Heart right ventricle (tissue), 16 donors: ENCODE data around the gene ZFAND6. TPM values are rescaled to one million over a fixed set of nuclear protein-coding genes. Genes with fewer than 3 reads are reported as not detected.
"Not testable (repeated sequence)": the region's sequence is repeated elsewhere in the genome, so short reads cannot be mapped to it uniquely, and the experiment has no call there.

Experiments used
- ATAC-seq, 8 donors: fragments of 200-7000 bp; cut with Tn5 transposase; one replicate each; pipeline ENCODE4 v1.9.1; 2020; ENCODE audit warnings: mild to moderate bottlenecking in 8 of 8, moderate library complexity in 8 of 8, moderate number of reproducible peaks in 1 of 8
- DNase-seq, 2 donors: peaks; one replicate each; pipeline ENCODE4 v3.0.0-alpha.2; 2020
- H3K27ac ChIP-seq, 10 donors: fragments of 200-600 bp; sonication (generic) in 2 of 10; one replicate each; pipeline versions ENCODE4 v1.5.0 to v1.8.0; 2020 to 2022; ENCODE audit warnings: mild to moderate bottlenecking in 3 of 10
- H3K27me3 ChIP-seq, 7 donors: fragments of 200-600 bp; one replicate each; pipeline ENCODE4 v1.8.0; 2021 to 2022; ENCODE audit warnings: mild to moderate bottlenecking in 2 of 7
- H3K36me3 ChIP-seq, 9 donors: fragments of 200-600 bp; sonication (generic) in 1 of 9; one replicate each; pipeline versions ENCODE4 v1.5.0 to v1.8.0; 2020 to 2022; ENCODE audit warnings: mild to moderate bottlenecking in 2 of 9
- H3K4me1 ChIP-seq, 9 donors: fragments of 200-600 bp; sonication (generic) in 1 of 9; one replicate each; pipeline versions ENCODE4 v1.5.0 to v1.8.0; 2020 to 2022; ENCODE audit warnings: mild to moderate bottlenecking in 4 of 9
- H3K4me3 ChIP-seq, 10 donors: fragments of 200-600 bp; sonication (generic) in 2 of 10; one replicate each; pipeline versions ENCODE4 v1.5.0 to v1.8.0; 2020 to 2022; ENCODE audit warnings: mild to moderate bottlenecking in 7 of 10, moderate library complexity in 2 of 10
- H3K9me3 ChIP-seq, 11 donors: fragments of 200-600 bp in 10 of 11; sonication (generic) in 2 of 11; one replicate each; pipeline versions ENCODE4 v1.5.0 to v1.8.0; 2013 to 2022; ENCODE audit warnings: mild to moderate bottlenecking in 2 of 11, control low read depth in 1 of 11, moderate library complexity in 1 of 11
- CTCF ChIP-seq, 9 donors: fragments of 200-600 bp; sonication (generic) in 2 of 9; IDR thresholded peaks; one replicate each; pipeline versions ENCODE4 v1.5.0 to v1.8.0; 2021 to 2022; ENCODE audit warnings: antibody characterized with exemption in 9 of 9, mild to moderate bottlenecking in 5 of 9, moderate library complexity in 1 of 9
- WGBS, 2 donors: extraction: QIAGEN DNeasy Blood & Tissue Kit; methylation state at CpG; one replicate each; pipeline ENCODE4 v1.1.7; 2013; ENCODE audit warnings: inconsistent platforms in 1 of 2; 5-methylcytosine and 5-hydroxymethylcytosine counted together
- intact Hi-C, 10 donors: fragments of 100-400 bp; cut with DNase I; formaldehyde crosslinking; loops; one replicate each; pipeline versions ENCODE4 v1.11.1 to v1.14.2; 2022
- polyA plus RNA-seq, 2 donors: library from polyadenylated mRNA; stranded (reverse); fragments of 200-250 nt; gene quantifications; one replicate each; pipeline ENCODE4 v1.2.3, GENCODE V29; 2013
- total RNA-seq, 10 donors: library from RNA; stranded (reverse); fragmentation: NEBNext Ultra II Directional in 3 of 10; extraction: Animal tissue kit (Norgen Biotek cat#: 25700) in 3 of 10; gene quantifications; one replicate each; pipeline versions ENCODE4 v1.2.1 to v1.2.4, GENCODE V29; 2021 to 2023
- donor health status: Arrhythmogenic right ventricular cardiomyopathy.
- donor health status: ischemic (EF 13 %, LVEDD 7.1; RV severe dilation, severe dysfunction).
- donor health status: healthy with polysubstance abuse.
- donor health status: DM: no; HTN: yes; CAD: no.
- donor health status: DM: no; HTN: no; CAD: no.
- donor health status: ischemic (EF 25% LVEDD 6.9; RV normal size, moderate dysfunction).
- donor health status: ischemic (EF 25% LVEDD 5.7; RV mildly dilated, moderate dysfunction).
- donor health status: healthy.
- donor health status: DM: yes; HTN: yes; CAD: no.
- donor health status: Ischemic cardiomyopathy.
- donor health status: ischemic (EF 35%, LVEDD 5.7; RV mildly dilated, moderate dysfunction).
- donor health status: nonischemic (EF 11% LVEDD 7.7; RV severe dilation, severe dysfunction).
- donor health status: DM: yes; HTN: yes; CAD: no.
- donor health status: PGD.
- donor health status: ischemic (EF 29% LVEDD 5.4; RV normal size, mild dysfunction).
- donor health status: nonischemic (EF 23%, LVEDD 6.1; RV moderate dilation, normal function).

ZFAND6 gene
- total and polyA plus RNA-seq, 12 donors: 34.5 to 89.5 (median 72.7) TPM

GRCh38 chr15:80042568-80042967 is 16.9 kb upstream of the ZFAND6 start:
- Histone ChIP-seq H3K27ac (no peak overlapping the region), H3K27me3 (peaks cover 0 to 5% (median 0%) of the 10 kb centered on the region in 7 donors), H3K36me3 (no peaks in the 10 kb centered on the region), H3K4me1 (no peaks in the 10 kb centered on the region), H3K4me3 (no peak overlapping the region), H3K9me3 (no peaks in the 10 kb centered on the region)
- no peak for TF ChIP-seq CTCF (IDR thresholded peaks at IDR 0.05)
- ATAC-seq: no peak
- intact Hi-C loops: no loop called here
- 39 to 71% methylated on average over 1 of the region's 1 CpG for WGBS, 2 donors
- DNase-seq: no peak

- H3K4me3 ChIP-seq, ATAC-seq, H3K36me3 ChIP-seq, H3K4me1 ChIP-seq, DNase-seq, H3K27ac ChIP-seq, H3K27me3 ChIP-seq, intact Hi-C loops, H3K9me3 ChIP-seq: not testable (repeated sequence)
- WGBS, 2 donors: 94 to 96% methylated on average over 10 of the region's 10 CpGs
Measured at GRCh38 chr15:80045219-80045618, 14.3 kb upstream of the ZFAND6 start.

GRCh38 chr15:80049046-80049445 is 10.4 kb upstream of the ZFAND6 start:
- no peak for TF ChIP-seq CTCF (IDR thresholded peaks at IDR 0.05)
- Histone ChIP-seq H3K9me3 (no peaks in the 10 kb centered on the region), H3K4me1 (no peaks in the 10 kb centered on the region), H3K4me3 (no peak overlapping the region), H3K27ac (no peak overlapping the region), H3K27me3 (peaks cover 0 to 5% (median 0%) of the 10 kb centered on the region in 7 donors), H3K36me3 (no peaks in the 10 kb centered on the region)
- ATAC-seq (no peak), DNase-seq (no peak)
- intact Hi-C loops: no loop called here
- 52 to 61% methylated on average over 2 of the region's 2 CpGs for WGBS, 2 donors

GRCh38 chr15:80052597-80053304 is 6.7 kb upstream of the ZFAND6 start:
- Histone ChIP-seq H3K9me3 (no peaks in the 10 kb centered on the region), H3K4me3 (no peak overlapping the region), H3K27me3 (peaks cover 0 to 15% (median 0%) of the 10 kb centered on the region in 7 donors), H3K4me1 (no peaks in the 10 kb centered on the region), H3K36me3 (no peaks in the 10 kb centered on the region), H3K27ac (no peak overlapping the region)
- ATAC-seq (no peak), DNase-seq (no peak)
- TF ChIP-seq CTCF (IDR thresholded peaks at IDR 0.05): no peak
- intact Hi-C loops: loop anchor here in 1 of 10 donors (10.0 kb wide), 1 partner anchor 102 kb away; the partner anchor contains the start of gene FAH
- WGBS, 2 donors: 71 to 81% methylated on average over 6 of the region's 6 CpGs

GRCh38 chr15:80055933-80056332 is 3.5 kb upstream of the ZFAND6 start:
- no peak for TF ChIP-seq CTCF (IDR thresholded peaks at IDR 0.05)
- DNase-seq (no peak), ATAC-seq (no peak)
- intact Hi-C loops: loop anchor here in 7 of 10 donors (5.0 to 10.0 kb wide), 4 partner anchors 96 to 134 kb away; partner anchors contain the start of gene FAH (in 4 of the 7)
- Histone ChIP-seq H3K4me1 (peaks cover 0 to 16% (median 12%) of the 10 kb centered on the region in 9 donors), H3K36me3 (no peaks in the 10 kb centered on the region), H3K27ac (no peak overlapping the region), H3K9me3 (no peaks in the 10 kb centered on the region), H3K27me3 (peaks cover 0 to 15% (median 0%) of the 10 kb centered on the region in 7 donors), H3K4me3 (no peak overlapping the region)
- WGBS, 2 donors: 87 to 89% methylated on average over 2 of the region's 2 CpGs
